GM23248 (cell line): Measurements from ENCODE around the gene ANKRD6. TPM values are rescaled to one million over a fixed set of nuclear protein-coding genes. Genes with fewer than 3 reads are reported as not detected.
A peak's percentile ranks its signal among the peaks of the same experiment; 100 is the strongest.

Experiments used
- DNase-seq: peaks from one replicate; pipeline ENCODE4 v3.0.0-alpha.2; 2015
- H2AFZ ChIP-seq: fragments of 200-600 bp; sonication (generic); 2 replicates; pipeline ENCODE4 v1.6.1; 2016; ENCODE audit warnings: antibody characterized with exemption
- H3F3A ChIP-seq: fragments of 200-600 bp; sonication (generic); 2 replicates; pipeline ENCODE4 v1.6.1; 2016; ENCODE audit warnings: mild to moderate bottlenecking, antibody characterized with exemption, mixed run types; ENCODE audit not compliant: insufficient read depth
- H3K27ac ChIP-seq: fragments of 200-600 bp; sonication (generic); 2 replicates; pipeline ENCODE4 v1.5.1; 2016; ENCODE audit warnings: mild to moderate bottlenecking
- H3K27me3 ChIP-seq: fragments of 200-600 bp; sonication (generic); replicated peaks from 2 replicates; pipeline ENCODE4 v1.6.1; 2016; ENCODE audit warnings: mild to moderate bottlenecking; ENCODE audit not compliant: insufficient read depth
- H3K36me3 ChIP-seq: fragments of 200-600 bp; sonication (generic); 2 replicates; pipeline ENCODE4 v1.6.1; 2016; ENCODE audit warnings: low read depth, mild to moderate bottlenecking
- H3K4me1 ChIP-seq: fragments of 200-600 bp; sonication (generic); 2 replicates; pipeline ENCODE4 v1.6.1; 2016; ENCODE audit warnings: mild to moderate bottlenecking; ENCODE audit not compliant: insufficient read depth
- H3K4me2 ChIP-seq: fragments of 200-600 bp; sonication (generic); one replicate; pipeline ENCODE4 v1.6.1; 2016; ENCODE audit warnings: mild to moderate bottlenecking; ENCODE audit not compliant: unreplicated experiment
- H3K4me3 ChIP-seq: fragments of 200-600 bp; sonication (generic); 2 replicates; pipeline ENCODE4 v1.5.1; 2016; ENCODE audit warnings: mild to moderate bottlenecking
- H3K79me2 ChIP-seq: fragments of 200-600 bp; sonication (generic); 2 replicates; pipeline ENCODE4 v1.6.1; 2016; ENCODE audit warnings: mild to moderate bottlenecking; ENCODE audit not compliant: insufficient read depth
- H3K9ac ChIP-seq: fragments of 200-600 bp; sonication (generic); 2 replicates; pipeline ENCODE4 v1.6.1; 2016; ENCODE audit warnings: mild to moderate bottlenecking
- H3K9me2 ChIP-seq: fragments of 200-600 bp; sonication (generic); 2 replicates; pipeline ENCODE4 v1.6.1; 2016; ENCODE audit warnings: mixed run types, mild to moderate bottlenecking, moderate library complexity; ENCODE audit not compliant: insufficient read depth
- H3K9me3 ChIP-seq: fragments of 200-600 bp; sonication (generic); one replicate; pipeline ENCODE4 v1.6.1; 2017; ENCODE audit warnings: low read depth
- H4K20me1 ChIP-seq: fragments of 200-600 bp; sonication (generic); 2 replicates; pipeline ENCODE4 v1.6.0; 2016; ENCODE audit not compliant: insufficient read depth
- EZH2 ChIP-seq: fragments of 200-600 bp; sonication (generic); IDR thresholded peaks from 2 replicates; pipeline ENCODE4 v1.6.1; 2018; ENCODE audit warnings: antibody characterized with exemption, mild to moderate bottlenecking; ENCODE audit not compliant: insufficient read depth, poor library complexity, severe bottlenecking
- EZH2phosphoT487 ChIP-seq: fragments of 200-600 bp; sonication (generic); IDR thresholded peaks from 2 replicates; pipeline ENCODE4 v1.6.1; 2018; ENCODE audit warnings: antibody characterized with exemption, moderate library complexity, mild to moderate bottlenecking, low read depth; ENCODE audit not compliant: insufficient read depth
- WGBS, 2 experiments: methylation state at CpG; one replicate each; pipeline ENCODE4 v1.1.6; 2015 to 2017; ENCODE audit warnings: low lambda C conversion rate in 2 of 2, low coverage in 1 of 2; ENCODE audit errors: missing lambda C conversion rate in 2 of 2; 5-methylcytosine and 5-hydroxymethylcytosine counted together
- in situ Hi-C: fragments of 300-500 bp; cut with MboI; formaldehyde crosslinking; loops from 2 replicates; pipeline ENCODE4 v1.15.0; 2020
- polyA plus RNA-seq: library from polyadenylated mRNA; unstranded; fragments of >200 nt; fragmentation: Nextera tagmentation; extraction: Ambion mirVana; gene quantifications from 2 replicates; pipeline ENCODE4 v1.2.1, GENCODE V29; 2016
- total RNA-seq: library from RNA; depleted of rRNA; stranded (reverse); fragments of >200 nt; shearing (Covaris generic); gene quantifications from 2 replicates; pipeline ENCODE4 v1.2.3, GENCODE V29; 2014

The ANKRD6 gene
- total and polyA plus RNA-seq, 2 experiments from 2014 or later: 0.54 to 12.4 TPM

DNA sequence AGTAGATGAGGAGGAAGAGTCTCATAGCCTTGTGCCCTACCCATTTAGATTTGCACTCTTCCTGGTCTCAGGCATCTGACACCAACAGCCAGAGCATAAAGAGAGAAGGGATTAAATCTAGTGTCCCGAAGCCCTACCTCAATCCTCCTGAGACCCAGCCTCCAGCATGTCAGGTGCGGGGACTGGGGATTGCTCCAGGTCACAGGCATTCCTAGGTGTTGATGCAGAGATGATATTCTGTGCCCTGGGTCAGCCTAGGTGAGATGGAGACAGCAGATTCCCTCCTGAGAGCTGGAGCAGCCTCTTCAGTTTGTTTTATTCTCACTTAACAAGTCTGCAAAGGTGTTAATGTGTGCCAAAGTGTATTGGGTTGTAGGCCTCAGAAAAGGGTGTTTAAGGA lies 89.8 kb downstream of the ANKRD6 start:
- no peaks in the 10 kb centered on the region for H3K9me3 ChIP-seq
- H3K79me2 ChIP-seq: no peaks in the 10 kb centered on the region
- in situ Hi-C loops: no loop called here
- H3K4me2 ChIP-seq: no peak overlapping the region
- no peaks in the 10 kb centered on the region for H3K27me3 ChIP-seq
- H3K27ac ChIP-seq: no peak overlapping the region
- no peaks in the 10 kb centered on the region for H3K4me1 ChIP-seq
- WGBS, 2 experiments: 2 to 10% methylated on average over 2 of the region's 2 CpGs
- no peaks in the 10 kb centered on the region for H3F3A ChIP-seq
- no peak overlapping the region for H2AFZ ChIP-seq
- no peak for DNase-seq
- no peaks in the 10 kb centered on the region for H4K20me1 ChIP-seq
- no peaks in the 10 kb centered on the region for H3K36me3 ChIP-seq
- no peak overlapping the region for H3K4me3 ChIP-seq
- TF ChIP-seq EZH2: no peak
- TF ChIP-seq EZH2phosphoT487: no peak
- H3K9me2 ChIP-seq: no peaks in the 10 kb centered on the region
- no peak overlapping the region for H3K9ac ChIP-seq

DNA sequence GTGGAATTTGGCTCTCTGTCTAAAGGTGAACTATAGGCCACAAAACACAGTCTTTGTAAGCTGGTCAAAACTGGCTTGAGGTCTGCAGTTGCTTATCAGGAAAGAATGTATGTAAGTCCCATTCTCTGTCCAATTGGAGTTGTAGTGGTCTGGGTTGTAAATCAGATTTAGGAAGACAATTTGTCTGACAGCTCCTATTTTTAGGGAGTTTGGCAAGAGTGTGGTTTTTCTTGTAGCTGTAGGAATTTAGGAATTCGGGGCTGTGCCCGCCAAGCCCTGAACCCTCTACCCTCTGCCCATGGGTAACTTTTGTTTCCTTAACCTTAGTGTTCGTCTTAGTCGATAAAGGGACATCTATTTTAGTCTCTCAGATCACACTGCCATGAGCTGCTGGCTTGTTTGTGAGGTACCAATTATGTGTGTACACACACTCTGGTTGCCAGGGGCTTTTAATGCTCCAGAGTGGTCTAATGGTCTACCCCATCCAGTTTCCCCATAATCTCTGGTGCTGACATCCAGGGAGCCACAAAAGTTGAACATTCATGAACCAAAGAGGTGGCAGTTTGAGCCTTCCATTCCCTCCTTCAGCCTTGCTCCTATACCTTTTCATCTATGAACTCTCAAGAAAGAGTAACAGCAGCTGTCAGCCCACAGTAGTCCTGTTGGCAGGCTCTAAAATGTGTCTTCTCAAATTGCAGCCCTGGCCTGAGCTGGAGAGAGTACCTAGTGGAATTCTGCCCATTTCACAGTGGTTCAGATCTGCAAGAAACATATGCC lies 93.0 kb downstream of the ANKRD6 start:
- Histone ChIP-seq H3K4me3 (no peak overlapping the region), H4K20me1 (no peaks in the 10 kb centered on the region), H3K9ac (no peak overlapping the region), H3K4me1 (no peaks in the 10 kb centered on the region), H3K4me2 (no peak overlapping the region), H2AFZ (no peak overlapping the region), H3F3A (no peaks in the 10 kb centered on the region), H3K9me3 (no peaks in the 10 kb centered on the region), H3K36me3 (no peaks in the 10 kb centered on the region), H3K27ac (no peak overlapping the region), H3K27me3 (no peaks in the 10 kb centered on the region), H3K79me2 (no peaks in the 10 kb centered on the region), H3K9me2 (no peaks in the 10 kb centered on the region)
- TF ChIP-seq EZH2 (no peak), EZH2phosphoT487 (no peak)
- in situ Hi-C loops: no loop called here
- WGBS, 2 experiments: 60 to 64% methylated on average over 4 of the region's 4 CpGs
- no peak for DNase-seq

DNA sequence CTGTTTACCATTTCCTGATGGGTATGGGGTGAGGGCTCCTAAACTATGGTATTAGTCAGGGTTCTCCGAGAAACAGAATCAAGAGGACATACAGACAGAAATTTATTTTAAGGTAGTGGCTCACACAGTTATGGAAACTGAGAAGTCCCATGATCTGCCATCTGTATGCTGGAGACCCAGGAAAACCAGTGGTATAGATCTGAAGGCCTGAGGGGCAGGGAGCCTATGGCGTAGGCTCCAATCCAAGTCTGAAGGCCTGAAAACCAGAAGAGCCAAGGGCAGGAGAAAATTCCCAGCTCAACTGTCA lies 93.6 kb downstream of the ANKRD6 start:
- DNase-seq: no peak
- H4K20me1 ChIP-seq: no peaks in the 10 kb centered on the region
- WGBS, 2 experiments: 73 to 82% methylated on average over 2 of the region's 2 CpGs
- in situ Hi-C loops: no loop called here
- H3F3A ChIP-seq: no peaks in the 10 kb centered on the region
- no peak for TF ChIP-seq EZH2phosphoT487
- TF ChIP-seq EZH2: no peak
- H3K9me3 ChIP-seq: no peaks in the 10 kb centered on the region
- no peaks in the 10 kb centered on the region for H3K9me2 ChIP-seq
- H3K36me3 ChIP-seq: no peaks in the 10 kb centered on the region
- H3K27me3 ChIP-seq: no peaks in the 10 kb centered on the region
- H3K4me1 ChIP-seq: no peaks in the 10 kb centered on the region
- H2AFZ ChIP-seq: no peak overlapping the region
- H3K79me2 ChIP-seq: no peaks in the 10 kb centered on the region
- no peak overlapping the region for H3K9ac ChIP-seq
- H3K4me2 ChIP-seq: no peak overlapping the region
- no peak overlapping the region for H3K27ac ChIP-seq
- no peak overlapping the region for H3K4me3 ChIP-seq

DNA sequence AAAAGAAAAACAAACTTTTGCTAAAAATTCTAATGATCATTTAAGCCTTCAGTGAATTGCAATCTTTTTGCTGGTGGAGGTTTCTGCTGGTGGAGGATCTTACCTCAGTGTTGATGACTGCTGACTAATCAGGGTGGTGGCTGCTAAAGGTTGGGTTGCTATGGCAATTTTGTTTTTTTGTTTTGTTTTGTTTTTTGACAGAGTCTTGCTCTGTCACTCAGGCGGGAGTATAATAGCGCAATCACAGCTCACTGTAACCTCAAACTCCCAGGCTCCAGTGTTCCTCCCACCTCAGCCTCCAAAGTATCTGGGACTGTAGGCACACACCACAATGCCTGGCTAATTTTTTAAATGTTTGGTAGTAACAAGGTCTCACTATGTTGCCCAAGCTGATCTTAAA lies 94.7 kb downstream of the ANKRD6 start:
- H3K4me1 ChIP-seq: no peaks in the 10 kb centered on the region
- H3K4me2 ChIP-seq: no peak overlapping the region
- no peaks in the 10 kb centered on the region for H3F3A ChIP-seq
- no peak for TF ChIP-seq EZH2
- TF ChIP-seq EZH2phosphoT487: no peak
- H3K9ac ChIP-seq: no peak overlapping the region
- no peak overlapping the region for H3K27ac ChIP-seq
- H3K36me3 ChIP-seq: no peaks in the 10 kb centered on the region
- no peaks in the 10 kb centered on the region for H3K79me2 ChIP-seq
- no peak overlapping the region for H3K4me3 ChIP-seq
- no peaks in the 10 kb centered on the region for H4K20me1 ChIP-seq
- H3K27me3 ChIP-seq: no peaks in the 10 kb centered on the region
- H3K9me2 ChIP-seq: no peaks in the 10 kb centered on the region
- H2AFZ ChIP-seq: no peak overlapping the region
- 23 to 35% methylated on average over 2 of the region's 2 CpGs for WGBS, 2 experiments
- no peaks in the 10 kb centered on the region for H3K9me3 ChIP-seq
- DNase-seq: peak; percentile 7
- in situ Hi-C loops: no loop called here

DNA sequence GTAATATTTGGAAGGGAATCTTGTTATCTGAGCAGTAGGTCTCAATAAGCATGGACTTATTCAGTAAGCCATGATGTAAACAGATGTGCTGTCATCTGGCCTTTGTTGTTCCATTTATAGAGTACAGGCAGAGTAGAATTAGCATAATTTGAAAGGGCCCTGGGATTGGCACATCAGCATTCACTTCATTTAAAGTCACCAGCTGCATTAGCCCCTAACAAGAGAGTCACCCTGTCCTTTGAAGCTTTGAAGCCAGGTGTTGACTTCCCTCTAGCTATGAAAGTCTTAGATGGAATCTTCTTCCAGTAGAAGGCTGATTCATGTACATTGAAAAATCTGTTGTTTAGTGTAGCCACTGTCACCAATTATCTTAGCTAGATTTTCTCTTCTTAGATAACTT lies 95.9 kb downstream of the ANKRD6 start:
- Histone ChIP-seq H3F3A (no peaks in the 10 kb centered on the region), H3K9me3 (no peaks in the 10 kb centered on the region), H3K4me1 (no peaks in the 10 kb centered on the region), H2AFZ (no peak overlapping the region), H3K79me2 (no peaks in the 10 kb centered on the region), H3K27ac (no peak overlapping the region), H3K27me3 (no peaks in the 10 kb centered on the region), H4K20me1 (no peaks in the 10 kb centered on the region), H3K4me2 (no peak overlapping the region), H3K36me3 (no peaks in the 10 kb centered on the region), H3K4me3 (no peak overlapping the region), H3K9ac (no peak overlapping the region), H3K9me2 (no peaks in the 10 kb centered on the region)
- TF ChIP-seq EZH2phosphoT487 (no peak), EZH2 (no peak)
- in situ Hi-C loops: no loop called here
- DNase-seq: no peak
